Measurements from ENCODE around the gene RPF1.

The RPF1 gene

GRCh38 chr1:84540759-84541158, 61.7 kb downstream of the RPF1 start:
- no peak overlapping the region for H3K4me3 ChIP-seq (ENCODE audit: low read depth in 1 of 2, low read length in 2 of 2)
- no peaks in the 10 kb centered on the region for H3K36me3 ChIP-seq (ENCODE audit: insufficient read depth, low read length)
- H2AFZ ChIP-seq (ENCODE audit: low read depth, low read length) = no peak overlapping the region

GRCh38 chr1:84541679-84542078, 62.6 kb downstream of the RPF1 start:
- Histone ChIP-seq H4K20me1 (ENCODE audit: insufficient read depth, low read length) (no peaks in the 10 kb centered on the region), H3K27me3 (ENCODE audit: insufficient read depth, low read length, poor library complexity) (no peaks in the 10 kb centered on the region), H3K4me1 (ENCODE audit: insufficient read depth, low read length) (no peaks in the 10 kb centered on the region), H3K4me2 (ENCODE audit: insufficient read depth, low read length) (no peak overlapping the region), H3K9ac (ENCODE audit: low read depth, low read length) (no peak overlapping the region), H2AFZ (ENCODE audit: low read depth, low read length) (no peak overlapping the region), H3K79me2 (ENCODE audit: insufficient read depth, low read length) (no peaks in the 10 kb centered on the region), H3K9me3 (ENCODE audit: insufficient read depth, low read length, severe bottlenecking) (no peaks in the 10 kb centered on the region), H3K27ac (ENCODE audit: low read length) (no peak overlapping the region), H3K4me3 (ENCODE audit: low read depth in 1 of 2, low read length in 2 of 2) (no peak overlapping the region), H3K36me3 (ENCODE audit: insufficient read depth, low read length) (no peaks in the 10 kb centered on the region)
- DNase-seq = no peak
- no peak for ATAC-seq (ENCODE audit: insufficient read depth, low read depth)
- TF ChIP-seq CTCF (IDR thresholded peaks at IDR 0.05; ENCODE audit: borderline replicate concordance, extremely low read depth, low read length, poor library complexity, severe bottlenecking) = peak; percentile 44
- no peak for TF ChIP-seq EZH2 (IDR thresholded peaks at IDR 0.05; ENCODE audit: borderline replicate concordance, low read depth, low read length, severe bottlenecking)

More at GRCh38 chr1:84540759-84541158, 61.7 kb downstream of the RPF1 start:
- DNase-seq (no peak), ATAC-seq (ENCODE audit: insufficient read depth, low read depth) (no peak)
- Histone ChIP-seq H3K4me1 (ENCODE audit: insufficient read depth, low read length) (no peaks in the 10 kb centered on the region), H3K9me3 (ENCODE audit: insufficient read depth, low read length, severe bottlenecking) (no peaks in the 10 kb centered on the region), H3K9ac (ENCODE audit: low read depth, low read length) (no peak overlapping the region), H3K79me2 (ENCODE audit: insufficient read depth, low read length) (no peaks in the 10 kb centered on the region), H3K27ac (ENCODE audit: low read length) (no peak overlapping the region), H3K27me3 (ENCODE audit: insufficient read depth, low read length, poor library complexity) (no peaks in the 10 kb centered on the region), H3K4me2 (ENCODE audit: insufficient read depth, low read length) (no peak overlapping the region), H4K20me1 (ENCODE audit: insufficient read depth, low read length) (no peaks in the 10 kb centered on the region)
- no peak for TF ChIP-seq CTCF (IDR thresholded peaks at IDR 0.05; ENCODE audit: borderline replicate concordance, extremely low read depth, low read length, poor library complexity, severe bottlenecking)
- TF ChIP-seq EZH2 (IDR thresholded peaks at IDR 0.05; ENCODE audit: borderline replicate concordance, low read depth, low read length, severe bottlenecking) = no peak

All from DND-41 (cell line).